ENCODE data around the gene DGCR2.
"Not testable (repeated sequence)": the region's sequence is repeated elsewhere in the genome, so short reads cannot be mapped to it uniquely, and the experiment has no call there.

Gene DGCR2

GRCh38 chr22:18994701-18995326 lies 127.4 kb downstream of the DGCR2 start:
- no peak for DNase-seq

- DNase-seq: no peak
Observed at GRCh38 chr22:18994056-18994455, 128.2 kb downstream of the DGCR2 start.

GRCh38 chr22:18992543-18993198 lies 129.5 kb downstream of the DGCR2 start:
- no peak for DNase-seq

- no peak for DNase-seq
Observed at GRCh38 chr22:18991821-18992442, 130.3 kb downstream of the DGCR2 start.

- DNase-seq: no peak
Observed at GRCh38 chr22:18991138-18991432, 131.1 kb downstream of the DGCR2 start.

GRCh38 chr22:18990355-18991137 lies 131.7 kb downstream of the DGCR2 start:
- no peak for DNase-seq

GRCh38 chr22:18988958-18989357 lies 133.3 kb downstream of the DGCR2 start:
- DNase-seq: no peak

- no peak for DNase-seq
Observed at GRCh38 chr22:18987765-18988164, 134.4 kb downstream of the DGCR2 start.

GRCh38 chr22:18987114-18987513 lies 135.1 kb downstream of the DGCR2 start:
- DNase-seq: not testable (repeated sequence)

All from cerebellar nuclear complex (tissue), 1 donor.